GM12864 (cell line): Measurements from ENCODE around the gene GTF2A1L.
A peak's percentile ranks its signal among the peaks of the same experiment; 100 is the strongest.
"Not testable (repeated sequence)": the region's sequence is repeated elsewhere in the genome, so short reads cannot be mapped to it uniquely, and the experiment has no call there.

Source experiments
- DNase-seq: peaks from one replicate; pipeline ENCODE4 v3.0.0-alpha.2; 2011; ENCODE audit warnings: low read depth
- H3K4me3 ChIP-seq: 2 replicates; pipeline ENCODE4 v1.5.1; 2011; ENCODE audit warnings: mild to moderate bottlenecking, low read depth, low read length, control low read depth
- CTCF ChIP-seq: IDR thresholded peaks from 2 replicates; pipeline ENCODE4 v1.5.1; 2011; ENCODE audit warnings: low read depth, mild to moderate bottlenecking, moderate library complexity, low read length, control low read depth, inconsistent platforms; ENCODE audit errors: missing control alignments

The GTF2A1L gene

GRCh38 chr2:48590017-48590416 is 27.6 kb upstream of the GTF2A1L start:
- no peak for DNase-seq

GRCh38 chr2:48592067-48592466 is 25.6 kb upstream of the GTF2A1L start:
- no peak for TF ChIP-seq CTCF
- no peak for DNase-seq
- no peak overlapping the region for H3K4me3 ChIP-seq

More at GRCh38 chr2:48590017-48590416, 27.6 kb upstream of the GTF2A1L start:
- TF ChIP-seq CTCF: no peak
- no peak overlapping the region for H3K4me3 ChIP-seq

GRCh38 chr2:48596751-48597150 is 20.9 kb upstream of the GTF2A1L start:
- H3K4me3 ChIP-seq, DNase-seq: not testable (repeated sequence)

GRCh38 chr2:48597492-48597891 is 20.2 kb upstream of the GTF2A1L start:
- no peak overlapping the region for H3K4me3 ChIP-seq
- DNase-seq: no peak
- TF ChIP-seq CTCF: no peak

GRCh38 chr2:48600204-48600813 is 17.3 kb upstream of the GTF2A1L start:
- DNase-seq: peak; percentile 4
- peak; percentile 62 for TF ChIP-seq CTCF
- H3K4me3 ChIP-seq: no peak overlapping the region

- TF ChIP-seq CTCF: no peak
- DNase-seq: no peak
- no peak overlapping the region for H3K4me3 ChIP-seq
Observed at GRCh38 chr2:48600917-48601316, 16.7 kb upstream of the GTF2A1L start.

- DNase-seq: no peak
- no peak overlapping the region for H3K4me3 ChIP-seq
- peak; percentile 65 for TF ChIP-seq CTCF
Observed at GRCh38 chr2:48601349-48601748, 16.3 kb upstream of the GTF2A1L start.
